Ascending aorta (tissue), 2 donors: ENCODE results near the gene SUCO. TPM values are rescaled to one million over a fixed set of nuclear protein-coding genes. Genes with fewer than 3 reads are reported as not detected.

Experiments used
- DNase-seq, 2 donors: peaks; one replicate each; pipeline ENCODE4 v3.0.0-alpha.2; 2019; ENCODE audit warnings: low spot score in 2 of 2
- H3K27ac ChIP-seq, 2 donors: fragments of 200-600 bp; sonication (generic); one replicate each; pipeline ENCODE4 v1.5.1; 2016 to 2017; ENCODE audit warnings: mild to moderate bottlenecking in 1 of 2
- H3K27me3 ChIP-seq: fragments of 200-600 bp; sonication (generic); one replicate; pipeline ENCODE4 v1.5.1; 2017
- H3K36me3 ChIP-seq, 2 donors: fragments of 200-600 bp; sonication (generic); one replicate each; pipeline ENCODE4 v1.5.1; 2016
- H3K4me1 ChIP-seq, 2 donors: fragments of 200-600 bp; sonication (generic); one replicate each; pipeline ENCODE4 v1.5.1; 2016 to 2017; ENCODE audit warnings: mild to moderate bottlenecking in 1 of 2
- H3K4me3 ChIP-seq, 2 donors: fragments of 200-600 bp; sonication (generic); one replicate each; pipeline ENCODE4 v1.5.1; 2016 to 2017; ENCODE audit warnings: mild to moderate bottlenecking in 1 of 2
- H3K9me3 ChIP-seq, 2 donors: fragments of 200-600 bp; sonication (generic); one replicate each; pipeline ENCODE4 v1.5.1; 2016
- intact Hi-C: fragments of 100-400 bp; cut with DNase I; formaldehyde crosslinking; loops from one replicate; pipeline ENCODE4 v1.15.1; 2023
- total RNA-seq: library from RNA; depleted of rRNA; stranded (reverse); fragments of >200 nt; gene quantifications from one replicate; pipeline ENCODE4 v1.1.0, GENCODE V29; 2016
- TF ChIP-seq, protein P1 (sequence below), 3 experiments: fragments of 200-600 bp in 2 of 3; fragments of 450-650 bp in 1 of 3; sonication (generic) in 2 of 3; IDR thresholded peaks; one replicate each; pipeline ENCODE4 v1.5.1; 2016 to 2019; ENCODE audit warnings: antibody characterized with exemption in 3 of 3, mild to moderate bottlenecking in 1 of 3, moderate library complexity in 1 of 3

SUCO gene, protein sequence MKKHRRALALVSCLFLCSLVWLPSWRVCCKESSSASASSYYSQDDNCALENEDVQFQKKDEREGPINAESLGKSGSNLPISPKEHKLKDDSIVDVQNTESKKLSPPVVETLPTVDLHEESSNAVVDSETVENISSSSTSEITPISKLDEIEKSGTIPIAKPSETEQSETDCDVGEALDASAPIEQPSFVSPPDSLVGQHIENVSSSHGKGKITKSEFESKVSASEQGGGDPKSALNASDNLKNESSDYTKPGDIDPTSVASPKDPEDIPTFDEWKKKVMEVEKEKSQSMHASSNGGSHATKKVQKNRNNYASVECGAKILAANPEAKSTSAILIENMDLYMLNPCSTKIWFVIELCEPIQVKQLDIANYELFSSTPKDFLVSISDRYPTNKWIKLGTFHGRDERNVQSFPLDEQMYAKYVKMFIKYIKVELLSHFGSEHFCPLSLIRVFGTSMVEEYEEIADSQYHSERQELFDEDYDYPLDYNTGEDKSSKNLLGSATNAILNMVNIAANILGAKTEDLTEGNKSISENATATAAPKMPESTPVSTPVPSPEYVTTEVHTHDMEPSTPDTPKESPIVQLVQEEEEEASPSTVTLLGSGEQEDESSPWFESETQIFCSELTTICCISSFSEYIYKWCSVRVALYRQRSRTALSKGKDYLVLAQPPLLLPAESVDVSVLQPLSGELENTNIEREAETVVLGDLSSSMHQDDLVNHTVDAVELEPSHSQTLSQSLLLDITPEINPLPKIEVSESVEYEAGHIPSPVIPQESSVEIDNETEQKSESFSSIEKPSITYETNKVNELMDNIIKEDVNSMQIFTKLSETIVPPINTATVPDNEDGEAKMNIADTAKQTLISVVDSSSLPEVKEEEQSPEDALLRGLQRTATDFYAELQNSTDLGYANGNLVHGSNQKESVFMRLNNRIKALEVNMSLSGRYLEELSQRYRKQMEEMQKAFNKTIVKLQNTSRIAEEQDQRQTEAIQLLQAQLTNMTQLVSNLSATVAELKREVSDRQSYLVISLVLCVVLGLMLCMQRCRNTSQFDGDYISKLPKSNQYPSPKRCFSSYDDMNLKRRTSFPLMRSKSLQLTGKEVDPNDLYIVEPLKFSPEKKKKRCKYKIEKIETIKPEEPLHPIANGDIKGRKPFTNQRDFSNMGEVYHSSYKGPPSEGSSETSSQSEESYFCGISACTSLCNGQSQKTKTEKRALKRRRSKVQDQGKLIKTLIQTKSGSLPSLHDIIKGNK (N-terminal part only)
- total RNA-seq = 7.8 TPM

DNA sequence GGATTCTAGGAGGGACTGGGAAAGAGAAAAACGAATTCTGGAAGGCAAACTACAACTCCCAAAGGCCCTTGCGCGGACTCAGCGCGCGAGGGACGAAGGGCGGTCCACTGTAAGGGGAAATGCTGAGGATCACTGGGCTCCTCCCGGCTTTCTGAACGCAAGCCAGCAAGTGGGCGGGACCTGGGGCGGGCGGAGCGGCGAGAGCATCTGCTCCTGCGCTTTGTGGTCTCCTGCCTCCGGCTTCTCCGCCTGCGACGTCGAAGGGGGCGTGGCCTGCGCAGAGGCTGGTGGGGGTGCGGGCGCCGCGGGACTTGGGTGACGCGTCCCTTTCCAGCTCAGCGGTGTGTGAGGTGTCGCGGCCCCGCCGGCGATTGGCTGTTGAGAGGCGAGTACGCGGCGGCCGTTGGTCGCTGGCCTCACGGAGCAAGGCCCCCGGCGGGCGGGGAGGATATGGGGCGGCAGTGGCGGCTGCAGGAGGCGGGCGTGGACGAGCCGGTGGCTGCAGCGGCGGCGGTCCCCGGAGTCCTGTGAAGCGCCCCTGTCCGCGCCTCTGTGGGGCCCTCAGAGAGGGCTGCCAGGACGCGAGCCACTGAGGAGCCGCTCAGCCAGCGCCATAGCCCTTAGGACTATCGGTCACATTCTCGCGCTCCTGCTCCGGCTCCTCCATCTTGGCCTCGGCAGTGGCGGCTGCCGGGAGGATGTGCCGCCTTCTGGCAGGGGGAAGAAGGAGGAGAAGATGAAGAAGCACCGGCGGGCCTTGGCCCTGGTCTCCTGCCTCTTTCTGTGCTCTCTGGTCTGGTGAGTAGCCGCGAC, at the start of gene SUCO:
Gene SUCO (plus strand): TSS at position 451 of the 813 bp plus-strand sequence. CDS start 286 bp downstream, at position 737.
- Histone ChIP-seq H3K36me3 (no peaks in the 10 kb centered on the region), H3K4me3 (peak within 1 kb of the TSS; percentile 80 to 83), H3K27ac (peak within 1 kb of the TSS; percentile 95 to 98), H3K9me3 (no peaks in the 10 kb centered on the region), H3K4me1 (peaks cover 4 to 10% of the 10 kb centered on the region in 2 donors), H3K27me3 (no peaks in the 10 kb centered on the region)
- intact Hi-C loops = loop anchor here (2.0 to 5.0 kb wide), 8 partner anchors 91 to 1334 kb away; partner anchors contain the start of genes DNM3, GAS5, METTL13 and PIGC
- peak; percentile 100 for DNase-seq
- TF ChIP-seq, protein P1, sequence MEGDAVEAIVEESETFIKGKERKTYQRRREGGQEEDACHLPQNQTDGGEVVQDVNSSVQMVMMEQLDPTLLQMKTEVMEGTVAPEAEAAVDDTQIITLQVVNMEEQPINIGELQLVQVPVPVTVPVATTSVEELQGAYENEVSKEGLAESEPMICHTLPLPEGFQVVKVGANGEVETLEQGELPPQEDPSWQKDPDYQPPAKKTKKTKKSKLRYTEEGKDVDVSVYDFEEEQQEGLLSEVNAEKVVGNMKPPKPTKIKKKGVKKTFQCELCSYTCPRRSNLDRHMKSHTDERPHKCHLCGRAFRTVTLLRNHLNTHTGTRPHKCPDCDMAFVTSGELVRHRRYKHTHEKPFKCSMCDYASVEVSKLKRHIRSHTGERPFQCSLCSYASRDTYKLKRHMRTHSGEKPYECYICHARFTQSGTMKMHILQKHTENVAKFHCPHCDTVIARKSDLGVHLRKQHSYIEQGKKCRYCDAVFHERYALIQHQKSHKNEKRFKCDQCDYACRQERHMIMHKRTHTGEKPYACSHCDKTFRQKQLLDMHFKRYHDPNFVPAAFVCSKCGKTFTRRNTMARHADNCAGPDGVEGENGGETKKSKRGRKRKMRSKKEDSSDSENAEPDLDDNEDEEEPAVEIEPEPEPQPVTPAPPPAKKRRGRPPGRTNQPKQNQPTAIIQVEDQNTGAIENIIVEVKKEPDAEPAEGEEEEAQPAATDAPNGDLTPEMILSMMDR (IDR thresholded peaks at IDR 0.05) = peak in 1 of 3 experiments; percentile 5

DNA sequence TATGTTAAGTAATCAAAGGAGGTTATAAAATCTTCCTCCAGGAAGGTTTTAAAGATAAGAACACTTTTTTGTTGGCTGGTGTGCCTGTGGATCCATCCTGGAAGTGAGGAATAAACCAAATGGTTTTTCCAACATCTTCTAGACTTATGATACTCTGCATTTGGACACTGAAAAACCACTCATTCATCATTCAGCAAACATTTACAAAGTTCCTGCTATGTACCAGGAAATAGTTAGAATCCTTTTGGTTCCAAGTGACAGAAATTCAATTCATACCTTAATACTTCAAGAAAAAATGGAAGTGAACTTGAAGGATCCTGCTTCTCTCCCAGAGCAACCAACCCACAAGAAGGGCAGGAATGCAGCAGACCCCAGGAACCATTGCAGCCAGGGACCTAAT, 49.5 kb upstream of the SUCO start:
- Histone ChIP-seq H3K4me3 (no peak overlapping the region), H3K27me3 (no peaks in the 10 kb centered on the region), H3K27ac (no peak overlapping the region), H3K36me3 (no peaks in the 10 kb centered on the region), H3K9me3 (no peaks in the 10 kb centered on the region), H3K4me1 (no peaks in the 10 kb centered on the region)
- intact Hi-C loops = no loop called here
- TF ChIP-seq, protein P1 (IDR thresholded peaks at IDR 0.05) = no peak
- no peak for DNase-seq

DNA sequence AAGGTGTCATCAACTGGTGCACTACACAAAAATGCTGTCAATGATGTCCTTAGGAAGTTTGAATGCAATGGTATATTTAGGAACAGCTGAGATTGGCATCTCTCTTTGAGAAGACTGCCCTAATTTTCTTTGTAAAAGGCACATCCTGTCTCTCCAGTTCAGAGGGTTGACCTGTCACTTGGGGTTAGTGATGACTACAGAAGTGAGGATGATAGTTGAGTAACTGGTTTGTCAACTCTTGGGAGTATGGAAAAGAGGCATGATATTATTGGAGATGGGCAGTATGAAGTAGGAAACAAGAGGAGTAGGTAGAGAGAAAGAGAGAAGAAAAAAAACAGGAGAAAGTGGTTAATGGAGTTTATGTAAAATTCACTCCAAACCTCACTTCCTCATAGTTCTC, 48.7 kb upstream of the SUCO start:
- Histone ChIP-seq H3K27ac (no peak overlapping the region), H3K27me3 (no peaks in the 10 kb centered on the region), H3K36me3 (no peaks in the 10 kb centered on the region), H3K4me1 (no peaks in the 10 kb centered on the region), H3K4me3 (no peak overlapping the region), H3K9me3 (no peaks in the 10 kb centered on the region)
- TF ChIP-seq, protein P1 (IDR thresholded peaks at IDR 0.05) = no peak
- intact Hi-C loops = no loop called here
- no peak for DNase-seq

- DNase-seq = no peak
- Histone ChIP-seq H3K27ac (no peak overlapping the region), H3K36me3 (no peaks in the 10 kb centered on the region), H3K4me1 (no peaks in the 10 kb centered on the region), H3K9me3 (no peaks in the 10 kb centered on the region), H3K4me3 (no peak overlapping the region), H3K27me3 (no peaks in the 10 kb centered on the region)
- intact Hi-C loops = no loop called here
- TF ChIP-seq, protein P1 (IDR thresholded peaks at IDR 0.05) = no peak
These were observed 47.3 kb upstream of the SUCO start for GRCh38 chr1:172485626-172486025.
